T-cell (primary cell): ENCODE data around the gene SMAD6. TPM values are rescaled to one million over a fixed set of nuclear protein-coding genes. Genes with fewer than 3 reads are reported as not detected.

Source experiments
- ATAC-seq, 4 experiments: fragments of 200-7000 bp in 3 of 4; fragments of 150-1000 bp in 1 of 4; cut with Tn5 transposase; replicated peaks in 1 of 4; 1 replicate in 3 of 4; 2 replicates in 1 of 4; pipeline ENCODE4 v1.10.0; 2021; ENCODE audit warnings: moderate library complexity in 3 of 4, mild to moderate bottlenecking in 2 of 4, moderate number of reproducible peaks in 1 of 4
- CTCF ChIA-PET, 2 donors: fragments of 300-600 bp; sonication (Branson Sonifier 250); formaldehyde crosslinking; loops; one replicate each; lab custom pipeline; 2022; ENCODE audit warnings: antibody characterized with exemption in 2 of 2; lab: Charles Lee
- POLR2A ChIA-PET, 2 donors: fragments of 300-600 bp; sonication (Branson Sonifier 250); formaldehyde crosslinking; loops; one replicate each; lab custom pipeline; 2022; ENCODE audit warnings: antibody characterized with exemption in 2 of 2; lab: Charles Lee
- DNase-seq, 35 experiments: peaks; one replicate each; pipeline versions ENCODE4 v3.0.0 to v3.0.0-alpha.2; 2013 to 2023
- H3K27ac ChIP-seq: one replicate; pipeline ENCODE4 v1.5.1; 2013; ENCODE audit warnings: low read length
- H3K27me3 ChIP-seq, 2 experiments: replicated peaks in 1 of 2; 1 replicate in 1 of 2; 2 replicates in 1 of 2; pipeline versions ENCODE4 v1.6.1 to v1.7.0; 2013; ENCODE audit warnings: low read length in 1 of 2, mixed read lengths in 1 of 2; ENCODE audit not compliant: control insufficient read depth in 2 of 2, insufficient read depth in 2 of 2; ENCODE audit errors: extremely low read depth in 1 of 2
- H3K36me3 ChIP-seq, 2 donors: 1 replicate in 1 of 2; 2 replicates in 1 of 2; pipeline versions ENCODE4 v1.6.1 to v1.7.0; 2013; ENCODE audit warnings: low read length in 1 of 2; ENCODE audit not compliant: control insufficient read depth in 2 of 2, insufficient read depth in 1 of 2; ENCODE audit errors: extremely low read depth in 1 of 2
- H3K4me1 ChIP-seq, 2 experiments: 1 replicate in 1 of 2; 2 replicates in 1 of 2; pipeline versions ENCODE4 v1.6.1 to v1.7.0; 2013; ENCODE audit warnings: low read length in 2 of 2, mixed read lengths in 1 of 2; ENCODE audit not compliant: insufficient read depth in 2 of 2, control insufficient read depth in 1 of 2; ENCODE audit errors: extremely low read depth in 1 of 2
- H3K4me3 ChIP-seq, 2 donors: 1 replicate in 1 of 2; 2 replicates in 1 of 2; pipeline versions ENCODE4 v1.5.1 to v1.7.0; 2013; ENCODE audit warnings: mild to moderate bottlenecking in 2 of 2, low read length in 1 of 2, moderate library complexity in 1 of 2; ENCODE audit not compliant: control insufficient read depth in 1 of 2; ENCODE audit errors: extremely low read depth in 1 of 2
- H3K9me3 ChIP-seq: 2 replicates; pipeline ENCODE4 v1.7.0; 2013
- H3K27ac Mint-ChIP-seq, 2 donors: one replicate each; pipeline ENCODE4 v1.8.0; 2020 to 2021; ENCODE audit warnings: mild to moderate bottlenecking in 2 of 2, mixed read lengths in 2 of 2
- H3K27me3 Mint-ChIP-seq, 2 donors: one replicate each; pipeline ENCODE4 v1.8.0; 2021 to 2022; ENCODE audit warnings: mixed read lengths in 2 of 2
- H3K36me3 Mint-ChIP-seq: one replicate; pipeline ENCODE4 v1.8.0; 2021; ENCODE audit warnings: mixed read lengths
- H3K4me1 Mint-ChIP-seq, 3 donors: one replicate each; pipeline ENCODE4 v1.8.0; 2020 to 2022; ENCODE audit warnings: mixed read lengths in 3 of 3, mild to moderate bottlenecking in 1 of 3
- H3K4me3 Mint-ChIP-seq, 3 donors: one replicate each; pipeline ENCODE4 v1.8.0; 2020 to 2022; ENCODE audit warnings: mild to moderate bottlenecking in 3 of 3, mixed read lengths in 3 of 3, moderate library complexity in 3 of 3
- H3K9me3 Mint-ChIP-seq, 3 donors: one replicate each; pipeline ENCODE4 v1.8.0; 2020 to 2022; ENCODE audit warnings: mixed read lengths in 3 of 3
- WGBS: methylation state at CpG from one replicate; pipeline ENCODE4 v1.1.5; 2013; ENCODE audit warnings: missing lambda C conversion rate; ENCODE audit not compliant: insufficient coverage; 5-methylcytosine and 5-hydroxymethylcytosine counted together
- total RNA-seq, 35 experiments: library from RNA in 6 of 35; stranded (reverse) in 6 of 35; fragments of 120-200 nt in 1 of 35; gene quantifications; one replicate each; pipeline versions ENCODE4 v1.2.1 to v1.2.4 and lab custom pipeline; 2013 to 2026

The SMAD6 gene
- under 1 TPM; 0.13 to 0.55 (median 0.33) TPM for total RNA-seq
- total RNA-seq (2013) = 0.04 TPM
- 0 to 5.2 (median 0.43) reads per million in 29 experiments for total RNA-seq (lab: John Stamatoyannopoulos, UW)

GRCh38 chr15:66702035-66702786, at the start of gene SMAD6:
SMAD6 (plus strand) TSS chr15:66702236; CDS start chr15:66703259, 1,023 bp downstream.
- Histone ChIP-seq H3K4me1 (peaks cover 8 to 29% of the 10 kb centered on the region in 2 experiments), H3K27me3 (peaks cover 0 to 34% of the 10 kb centered on the region in 2 experiments), H3K27ac (no peak within 1 kb of the TSS), H3K9me3 (no peaks in the 10 kb centered on the region), H3K4me3 (peak within 1 kb of the TSS; percentile 52 to 89), H3K36me3 (no peaks in the 10 kb centered on the region)
- DNase-seq = peak; percentile 33 to 78 (median 63)
- ChIA-PET POLR2A (no interaction called here), CTCF (interaction anchor here in 1 of 2 donors (0.7 kb wide), 1 partner anchor 160 kb away, joined by 8 read pairs; no protein-coding TSS in a partner anchor)
- peak within 1 kb of the TSS; percentile 84 to 95 (median 86) for H3K4me3 Mint-ChIP-seq
- under 1% methylated on average over 47 of the region's 55 CpGs for WGBS
- peaks cover 16 to 24% (median 22%) of the 10 kb centered on the region in 3 donors for H3K4me1 Mint-ChIP-seq
- ATAC-seq = peak; percentile 34 to 46 (median 38)
- no peaks in the 10 kb centered on the region for H3K36me3 Mint-ChIP-seq
- H3K27me3 Mint-ChIP-seq = peaks cover 14 to 25% of the 10 kb centered on the region in 2 donors
- no peaks in the 10 kb centered on the region for H3K9me3 Mint-ChIP-seq
- peak within 1 kb of the TSS; percentile 11 for H3K27ac Mint-ChIP-seq

DNA sequence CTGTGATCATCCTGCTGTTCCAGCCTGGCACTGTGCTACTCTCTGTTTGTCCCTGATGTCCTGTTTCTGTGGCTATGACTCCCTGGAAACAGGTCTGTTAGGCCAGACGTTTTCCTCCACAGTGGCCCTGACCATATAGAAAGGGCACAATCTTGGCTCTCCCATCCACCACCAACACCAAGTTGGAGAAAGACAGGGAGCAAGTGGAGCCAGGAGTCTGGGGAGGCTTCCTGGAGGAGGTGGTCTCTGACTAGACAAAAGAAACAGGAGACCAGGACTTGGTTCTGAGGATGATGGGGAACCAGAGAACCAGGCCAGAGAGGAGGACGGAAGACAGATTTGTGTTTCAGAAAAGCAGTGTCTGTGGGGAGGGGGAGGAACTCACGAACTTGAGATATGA, 49.2 kb upstream of the SMAD6 start:
- Mint-ChIP-seq H3K27ac (peak overlapping the region in 1 of 2 donors; percentile 33), H3K4me1 (peaks cover 0 to 16% (median 9%) of the 10 kb centered on the region in 3 donors), H3K9me3 (no peaks in the 10 kb centered on the region), H3K36me3 (no peaks in the 10 kb centered on the region), H3K27me3 (peaks cover 0 to 41% of the 10 kb centered on the region in 2 donors), H3K4me3 (no peak overlapping the region)
- ATAC-seq (no peak), DNase-seq (no peak)
- Histone ChIP-seq H3K4me3 (no peak overlapping the region), H3K9me3 (no peaks in the 10 kb centered on the region), H3K27me3 (peaks cover 0 to 35% of the 10 kb centered on the region in 2 experiments), H3K27ac (no peak overlapping the region), H3K36me3 (no peaks in the 10 kb centered on the region), H3K4me1 (peaks cover 0 to 12% of the 10 kb centered on the region in 2 experiments)
- ChIA-PET POLR2A (no interaction called here), CTCF (no interaction called here)
- WGBS = 90% methylated on average over 2 of the region's 3 CpGs

DNA sequence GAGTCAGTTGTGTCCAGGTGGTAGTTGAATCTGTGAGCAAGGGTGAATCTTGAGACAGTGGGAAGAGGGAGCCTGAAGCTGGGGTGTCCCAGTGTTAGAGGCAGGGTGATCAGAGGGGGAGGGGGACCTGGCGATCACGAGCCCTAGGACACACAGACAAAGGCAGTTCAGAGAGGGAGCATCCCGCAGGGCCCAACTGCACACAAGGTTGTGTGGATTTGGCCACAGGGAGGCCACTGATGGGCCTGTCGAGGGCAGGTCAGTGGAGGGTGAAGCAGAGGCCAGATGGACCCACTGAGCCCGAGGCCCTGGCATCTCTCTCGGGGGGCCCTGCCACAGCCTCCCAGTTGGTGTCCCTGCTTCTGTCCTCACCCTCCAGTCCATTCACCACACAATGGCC, 48.6 kb upstream of the SMAD6 start:
- peaks cover 0 to 41% of the 10 kb centered on the region in 2 donors for H3K27me3 Mint-ChIP-seq
- H3K36me3 Mint-ChIP-seq = no peaks in the 10 kb centered on the region
- H3K36me3 ChIP-seq = no peaks in the 10 kb centered on the region
- no peak for DNase-seq
- no peak overlapping the region for H3K27ac Mint-ChIP-seq
- H3K4me1 Mint-ChIP-seq = peaks cover 0 to 16% (median 9%) of the 10 kb centered on the region in 3 donors
- peaks cover 0 to 12% of the 10 kb centered on the region in 2 experiments for H3K4me1 ChIP-seq
- H3K9me3 Mint-ChIP-seq = no peaks in the 10 kb centered on the region
- CTCF ChIA-PET = no interaction called here
- WGBS = 93% methylated on average over 3 of the region's 6 CpGs
- H3K9me3 ChIP-seq = no peaks in the 10 kb centered on the region
- no peak for ATAC-seq
- H3K4me3 ChIP-seq = no peak overlapping the region
- POLR2A ChIA-PET = no interaction called here
- H3K27me3 ChIP-seq = peaks cover 0 to 35% of the 10 kb centered on the region in 2 experiments
- no peak overlapping the region for H3K27ac ChIP-seq
- H3K4me3 Mint-ChIP-seq = no peak overlapping the region

DNA sequence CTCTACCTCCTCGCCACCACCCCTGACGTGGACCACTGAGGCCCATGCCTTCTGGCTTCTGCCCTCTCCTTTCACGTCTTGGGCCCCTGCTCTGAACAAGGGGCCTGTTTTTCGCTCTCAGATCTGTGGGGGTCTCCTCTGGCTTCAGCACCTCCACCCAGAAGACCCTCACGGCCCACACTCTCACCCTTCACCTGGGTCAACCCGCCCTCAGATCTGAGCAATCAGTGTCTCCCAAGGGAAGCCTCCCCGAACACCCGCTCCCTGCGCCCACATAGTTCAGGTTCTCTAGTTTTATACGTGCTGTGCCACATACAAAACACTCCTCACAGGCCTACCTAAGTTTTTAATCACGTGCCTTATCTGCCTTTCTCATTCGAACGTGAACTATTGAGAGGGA, 48.2 kb upstream of the SMAD6 start:
- 87% methylated on average over 13 of the region's 13 CpGs for WGBS
- H3K9me3 Mint-ChIP-seq = no peaks in the 10 kb centered on the region
- H3K4me1 Mint-ChIP-seq = peaks cover 0 to 16% (median 9%) of the 10 kb centered on the region in 3 donors
- peaks cover 0 to 12% of the 10 kb centered on the region in 2 experiments for H3K4me1 ChIP-seq
- ATAC-seq (no peak), DNase-seq (no peak)
- CTCF ChIA-PET = no interaction called here
- no peaks in the 10 kb centered on the region for H3K36me3 Mint-ChIP-seq
- H3K4me3 Mint-ChIP-seq = peak overlapping the region in 1 of 3 donors; percentile 52
- peaks cover 0 to 31% of the 10 kb centered on the region in 2 experiments for H3K27me3 ChIP-seq
- peaks cover 0 to 41% of the 10 kb centered on the region in 2 donors for H3K27me3 Mint-ChIP-seq
- H3K27ac ChIP-seq = no peak overlapping the region
- H3K9me3 ChIP-seq = no peaks in the 10 kb centered on the region
- H3K27ac Mint-ChIP-seq = no peak overlapping the region
- no peak overlapping the region for H3K4me3 ChIP-seq
- POLR2A ChIA-PET = no interaction called here
- no peaks in the 10 kb centered on the region for H3K36me3 ChIP-seq

DNA sequence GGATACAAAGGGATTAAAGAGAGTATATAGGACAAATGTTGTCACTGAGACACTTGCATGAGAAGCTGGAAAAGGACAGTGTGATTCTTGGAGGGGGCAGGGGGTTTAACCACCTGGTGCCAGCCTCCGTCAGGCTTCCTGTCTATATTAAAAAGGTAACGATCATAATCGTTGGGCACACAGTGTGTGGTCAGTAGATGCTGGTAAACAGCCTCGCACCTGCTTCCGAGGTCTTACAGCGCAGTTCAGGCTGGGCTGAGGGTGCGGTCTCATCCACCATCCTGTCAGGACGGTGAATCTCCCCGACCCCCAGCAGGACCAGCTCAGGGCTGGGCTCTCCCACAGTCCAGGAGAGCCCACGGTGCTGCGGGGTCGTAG, 47.7 kb upstream of the SMAD6 start:
- Histone ChIP-seq H3K36me3 (no peaks in the 10 kb centered on the region), H3K4me3 (no peak overlapping the region), H3K27ac (no peak overlapping the region), H3K4me1 (peaks cover 0 to 12% of the 10 kb centered on the region in 2 experiments), H3K9me3 (no peaks in the 10 kb centered on the region), H3K27me3 (peaks cover 0 to 29% of the 10 kb centered on the region in 2 experiments)
- H3K9me3 Mint-ChIP-seq = no peaks in the 10 kb centered on the region
- H3K27ac Mint-ChIP-seq = no peak overlapping the region
- peaks cover 0 to 16% (median 9%) of the 10 kb centered on the region in 3 donors for H3K4me1 Mint-ChIP-seq
- WGBS = 68% methylated on average over 12 of the region's 12 CpGs
- POLR2A ChIA-PET = no interaction called here
- ATAC-seq (peak in 2 of 4 experiments; percentile 39 to 42), DNase-seq (no peak)
- peak overlapping the region in 1 of 3 donors; percentile 52 for H3K4me3 Mint-ChIP-seq
- H3K36me3 Mint-ChIP-seq = no peaks in the 10 kb centered on the region
- CTCF ChIA-PET = no interaction called here
- peaks cover 0 to 43% of the 10 kb centered on the region in 2 donors for H3K27me3 Mint-ChIP-seq

- ChIA-PET POLR2A (no interaction called here), CTCF (interaction anchor here (0.6 to 0.7 kb wide), 2 partner anchors 32 to 34 kb away, joined by 4 to 7 read pairs; no protein-coding TSS in a partner anchor)
- H3K27ac ChIP-seq = no peak overlapping the region
- H3K9me3 Mint-ChIP-seq = no peaks in the 10 kb centered on the region
- peak in 3 of 4 experiments; percentile 77 to 87 (median 82) for ATAC-seq
- H3K27me3 Mint-ChIP-seq = peaks cover 0 to 43% of the 10 kb centered on the region in 2 donors
- H3K4me1 ChIP-seq = peaks cover 0 to 12% of the 10 kb centered on the region in 2 experiments
- DNase-seq = peak in 24 of 35 experiments; percentile 2 to 47 (median 24)
- H3K36me3 Mint-ChIP-seq = no peaks in the 10 kb centered on the region
- peak overlapping the region in 1 of 2 donors; percentile 55 for H3K4me3 ChIP-seq
- 67% methylated on average over 24 of the region's 45 CpGs for WGBS
- peaks cover 0 to 16% (median 9%) of the 10 kb centered on the region in 3 donors for H3K4me1 Mint-ChIP-seq
- peaks cover 0 to 28% of the 10 kb centered on the region in 2 experiments for H3K27me3 ChIP-seq
- H3K27ac Mint-ChIP-seq = no peak overlapping the region
- peak overlapping the region in 1 of 3 donors; percentile 71 for H3K4me3 Mint-ChIP-seq
- H3K36me3 ChIP-seq = no peaks in the 10 kb centered on the region
- H3K9me3 ChIP-seq = no peaks in the 10 kb centered on the region
These were observed 47.2 kb upstream of the SMAD6 start for GRCh38 chr15:66654739-66655375.
